Effector CD4-positive, alpha-beta T cell (primary cell): Measurements from ENCODE around the gene ADAM8.
A peak's percentile ranks its signal among the peaks of the same experiment; 100 is the strongest.
"Not testable (repeated sequence)": the region's sequence is repeated elsewhere in the genome, so short reads cannot be mapped to it uniquely, and the experiment has no call there.

Experiments
- DNase-seq: peaks from one replicate; pipeline ENCODE4 v3.0.0-alpha.2; 2020

ADAM8 gene

DNA sequence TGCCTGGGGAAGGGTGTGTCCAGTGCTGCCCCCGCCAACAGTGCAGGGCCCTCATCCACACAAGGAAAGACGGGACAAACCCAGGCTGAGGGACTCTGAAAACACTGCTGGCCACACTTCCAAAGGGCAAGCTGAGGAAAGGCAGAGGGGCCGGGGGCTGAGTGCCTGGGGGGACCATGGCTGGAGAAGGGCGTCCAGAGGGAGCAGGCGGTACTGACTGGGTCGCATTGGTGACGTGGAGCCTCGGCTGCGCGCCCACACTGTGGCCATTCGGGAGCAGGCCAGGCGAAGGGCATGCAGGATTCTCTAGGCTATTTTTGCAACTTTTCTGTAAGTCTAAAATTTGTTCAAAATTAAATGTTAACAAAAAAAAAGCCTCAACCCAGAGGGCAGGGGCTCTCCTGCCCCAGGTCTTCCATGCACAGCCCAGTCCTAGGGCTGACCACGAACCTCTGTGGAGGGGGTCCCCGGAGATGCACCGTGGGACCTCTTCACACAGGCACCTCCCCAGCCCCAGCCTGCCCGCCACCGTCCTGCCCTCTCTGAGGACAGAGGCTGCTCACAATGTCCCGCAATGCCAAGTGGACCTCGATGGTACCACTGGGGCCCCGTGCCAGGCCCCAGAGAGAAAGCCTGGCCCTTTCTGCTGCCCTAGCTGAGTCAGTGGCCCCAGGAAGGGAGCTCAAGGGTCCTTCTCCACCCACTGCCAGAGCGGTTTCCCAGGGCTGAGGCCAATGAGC is 10.4 kb downstream of the ADAM8 start:
- DNase-seq: no peak

DNA sequence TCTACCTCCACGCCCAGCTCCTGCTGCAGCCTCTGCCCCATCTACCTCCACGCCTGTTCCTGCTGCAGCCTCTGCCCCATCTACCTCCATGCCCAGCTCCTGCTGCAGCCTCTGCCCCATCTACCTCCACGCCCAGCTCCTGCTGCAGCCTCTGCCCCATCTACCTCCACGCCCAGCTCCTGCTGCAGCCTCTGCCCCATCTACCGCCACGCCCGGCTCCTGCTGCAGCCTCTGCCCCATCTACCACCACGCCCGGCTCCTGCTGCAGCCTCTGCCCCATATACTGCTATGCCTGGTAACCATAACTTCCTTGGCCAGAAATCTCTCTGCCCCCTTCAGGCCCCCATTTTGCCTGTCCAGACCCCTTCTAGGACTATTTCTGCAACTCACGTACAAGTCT is 11.6 kb downstream of the ADAM8 start:
- not testable (repeated sequence) for DNase-seq

DNA sequence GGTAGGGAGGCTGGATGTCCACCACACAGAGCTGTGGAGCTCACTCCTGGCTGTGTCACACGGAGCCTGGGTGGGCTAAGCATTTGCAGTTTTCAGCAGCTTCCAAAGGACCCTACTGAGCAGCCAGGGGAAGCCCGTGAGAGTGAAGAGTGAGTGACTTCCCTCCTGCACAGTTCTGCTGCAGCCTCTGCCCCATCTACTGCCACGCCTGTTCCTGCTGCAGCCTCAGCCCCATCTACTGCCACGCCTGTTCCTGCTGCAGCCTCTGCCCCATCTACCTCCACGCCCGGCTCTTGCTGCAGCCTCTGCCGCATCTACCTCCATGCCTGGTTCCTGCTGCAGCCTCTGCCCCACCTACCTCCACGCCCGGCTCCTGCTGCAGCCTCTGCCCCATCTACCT is 12.2 kb downstream of the ADAM8 start:
- no peak for DNase-seq

DNA sequence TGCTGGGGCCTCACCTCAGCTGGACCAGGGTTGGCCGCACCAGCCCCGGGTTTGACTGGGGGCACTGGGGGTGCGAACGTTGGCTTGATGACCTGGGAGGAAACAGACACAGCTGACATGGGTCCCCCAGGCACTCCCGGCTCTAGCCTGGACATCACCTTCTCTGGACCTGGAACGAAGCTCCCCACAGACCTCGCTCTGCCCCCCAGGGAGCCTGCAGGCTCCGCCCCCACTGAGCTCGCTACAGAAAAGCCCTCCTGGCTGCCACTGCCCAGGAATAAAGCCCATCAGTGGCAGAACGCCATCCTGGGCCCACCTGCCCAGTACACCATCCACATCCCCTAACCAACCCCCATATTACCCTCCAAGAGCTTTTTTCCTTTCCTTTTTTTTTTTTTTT is 13.0 kb downstream of the ADAM8 start:
- no peak for DNase-seq

DNA sequence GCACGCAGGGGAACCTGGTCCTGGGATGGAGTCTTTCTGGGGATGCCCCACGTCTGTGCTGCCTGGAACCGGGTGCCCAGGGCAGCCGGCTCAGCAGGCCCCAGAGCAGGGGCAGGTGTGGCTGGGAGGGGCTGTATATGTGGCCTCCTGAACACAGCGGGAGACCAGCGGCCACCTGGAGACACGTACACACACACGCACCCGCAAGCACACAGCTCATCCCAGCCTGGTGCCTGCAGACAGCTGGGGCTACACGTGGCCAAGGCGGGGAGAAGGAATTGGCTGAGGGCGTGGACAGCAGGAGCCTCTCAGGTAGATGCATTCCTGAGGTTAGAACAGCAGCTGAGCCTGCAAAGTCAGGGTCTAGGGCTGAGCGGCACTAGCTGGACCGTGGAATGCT is 14.0 kb downstream of the ADAM8 start:
- no peak for DNase-seq

DNA sequence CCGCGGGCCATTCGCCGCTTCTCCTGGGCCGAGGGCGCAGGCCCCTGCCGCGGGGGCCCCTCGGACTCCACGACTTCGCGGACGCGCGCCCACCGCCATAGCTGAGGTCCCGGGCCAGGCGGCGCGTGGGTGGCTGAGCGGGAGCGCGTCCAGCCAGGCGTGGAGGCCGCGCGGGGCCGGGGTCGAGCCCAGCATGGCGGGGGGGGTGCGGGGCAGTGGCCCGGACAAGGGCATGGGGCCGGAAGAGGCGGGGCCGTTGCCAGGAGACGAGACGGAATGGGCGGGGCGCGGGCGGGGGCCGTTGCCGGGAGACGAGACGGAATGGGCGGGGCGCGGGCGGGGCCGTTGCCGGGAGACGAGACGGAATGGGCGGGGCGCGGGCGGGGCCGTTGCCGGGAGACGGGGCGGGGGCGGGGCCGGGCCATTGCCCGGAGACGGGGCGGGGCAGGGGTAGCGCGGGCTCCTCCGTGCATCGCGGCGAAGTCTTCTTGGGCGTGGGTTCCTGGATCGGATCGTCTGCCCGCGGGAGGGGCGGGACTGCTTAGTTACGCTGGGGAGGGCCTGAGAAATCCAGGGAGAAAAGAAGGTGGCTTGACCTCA is 14.8 kb downstream of the ADAM8 start:
- DNase-seq: peak; percentile 79

DNA sequence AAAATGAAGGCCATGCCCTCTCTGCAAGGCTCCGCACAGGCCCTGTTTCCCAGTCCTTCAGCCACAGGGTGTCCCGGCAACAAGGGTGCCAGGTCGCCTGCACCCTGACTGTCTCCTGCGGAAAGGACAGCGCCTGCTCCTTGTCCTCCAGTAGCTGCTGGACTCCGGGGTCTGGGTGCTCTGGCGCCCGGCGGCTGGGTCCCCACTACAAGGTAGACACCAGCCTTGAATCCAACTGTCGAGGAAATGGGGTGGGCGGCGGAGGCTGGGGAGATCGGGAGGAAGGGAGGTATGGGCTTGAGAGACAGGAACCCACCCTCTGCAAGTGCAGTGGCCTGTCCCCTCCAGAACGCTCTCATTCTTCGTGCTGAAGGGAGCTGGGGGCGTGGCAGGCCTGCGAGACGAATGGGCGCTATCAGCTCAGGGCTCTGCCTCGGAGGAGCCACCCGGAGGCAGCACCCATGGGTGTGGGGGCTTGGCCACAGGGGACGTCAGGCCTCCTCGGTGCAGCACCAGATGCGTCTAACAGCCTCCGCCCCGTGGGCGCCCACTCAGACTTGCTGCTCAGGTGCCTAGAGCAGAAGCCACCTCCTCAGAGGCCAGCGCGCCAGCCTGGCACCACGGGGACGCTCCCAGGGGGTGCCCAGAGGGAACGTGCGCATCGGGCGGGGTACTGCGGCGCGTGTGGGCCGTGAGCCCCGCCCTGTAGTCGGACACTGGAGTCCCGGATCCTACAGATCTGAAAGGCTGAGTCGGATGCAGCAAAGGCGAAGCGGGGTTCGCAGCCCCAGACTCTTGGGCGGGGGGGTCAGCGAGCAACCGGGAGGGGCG is 15.6 kb downstream of the ADAM8 start:
- DNase-seq: peak; percentile 70

DNA sequence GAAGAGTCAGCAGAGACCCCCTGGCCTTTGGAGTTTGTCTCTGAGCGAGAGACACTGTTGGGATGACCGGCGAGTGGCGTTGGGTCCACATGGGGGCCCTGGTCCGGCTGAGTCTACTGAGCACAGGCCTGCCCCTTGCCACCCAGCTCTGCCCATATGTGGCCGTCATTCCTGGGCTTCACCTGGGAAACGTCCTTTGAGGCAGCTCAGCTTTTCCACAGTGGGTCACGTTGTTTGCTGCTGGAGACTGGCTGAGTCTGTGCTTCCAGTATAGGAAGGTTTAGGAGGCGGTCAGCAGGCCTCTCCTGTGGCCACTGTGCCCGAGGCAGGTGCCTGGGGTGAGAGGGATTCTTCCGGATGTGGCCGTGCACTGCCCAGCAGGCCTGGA is 17.1 kb downstream of the ADAM8 start:
- no peak for DNase-seq

DNA sequence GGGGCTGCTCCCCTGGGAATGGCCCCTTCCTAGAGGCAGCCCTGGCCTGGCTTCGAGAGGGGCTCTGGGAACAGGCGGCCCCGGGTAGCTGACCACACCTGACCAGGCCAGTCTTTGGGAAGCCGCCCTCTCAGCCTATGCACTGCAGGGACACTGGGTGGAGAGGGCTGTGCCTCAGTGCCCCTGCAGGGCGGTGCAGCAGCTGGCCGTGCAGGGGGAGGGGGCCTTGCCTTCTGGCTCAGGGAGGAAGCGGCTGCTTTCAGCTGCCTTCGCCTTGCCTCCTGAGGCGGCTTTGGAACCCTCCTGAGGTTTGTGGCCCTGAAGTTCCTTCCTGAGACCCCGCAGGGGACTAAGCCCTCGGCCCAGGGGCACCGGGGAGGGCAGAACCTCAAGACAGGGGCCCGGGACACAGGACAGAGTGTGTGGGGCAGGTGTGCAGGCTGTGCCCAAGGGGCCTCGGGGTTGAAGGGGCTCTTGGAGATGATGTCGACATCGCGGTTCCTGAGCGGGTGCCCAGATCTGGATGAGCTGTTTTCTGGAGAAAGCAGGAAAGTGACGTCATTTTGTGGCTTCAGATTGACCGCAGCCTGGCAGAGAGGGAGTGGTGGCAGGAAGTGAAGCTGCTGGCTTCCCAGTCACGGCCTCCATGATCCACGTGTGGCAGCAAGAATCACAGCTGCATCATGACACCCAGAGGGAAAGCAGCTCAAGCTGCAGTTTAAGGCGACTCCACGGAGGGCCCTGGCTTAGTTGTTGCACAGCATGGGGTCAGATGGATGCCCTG is 17.7 kb downstream of the ADAM8 start:
- peak; percentile 78 for DNase-seq

DNA sequence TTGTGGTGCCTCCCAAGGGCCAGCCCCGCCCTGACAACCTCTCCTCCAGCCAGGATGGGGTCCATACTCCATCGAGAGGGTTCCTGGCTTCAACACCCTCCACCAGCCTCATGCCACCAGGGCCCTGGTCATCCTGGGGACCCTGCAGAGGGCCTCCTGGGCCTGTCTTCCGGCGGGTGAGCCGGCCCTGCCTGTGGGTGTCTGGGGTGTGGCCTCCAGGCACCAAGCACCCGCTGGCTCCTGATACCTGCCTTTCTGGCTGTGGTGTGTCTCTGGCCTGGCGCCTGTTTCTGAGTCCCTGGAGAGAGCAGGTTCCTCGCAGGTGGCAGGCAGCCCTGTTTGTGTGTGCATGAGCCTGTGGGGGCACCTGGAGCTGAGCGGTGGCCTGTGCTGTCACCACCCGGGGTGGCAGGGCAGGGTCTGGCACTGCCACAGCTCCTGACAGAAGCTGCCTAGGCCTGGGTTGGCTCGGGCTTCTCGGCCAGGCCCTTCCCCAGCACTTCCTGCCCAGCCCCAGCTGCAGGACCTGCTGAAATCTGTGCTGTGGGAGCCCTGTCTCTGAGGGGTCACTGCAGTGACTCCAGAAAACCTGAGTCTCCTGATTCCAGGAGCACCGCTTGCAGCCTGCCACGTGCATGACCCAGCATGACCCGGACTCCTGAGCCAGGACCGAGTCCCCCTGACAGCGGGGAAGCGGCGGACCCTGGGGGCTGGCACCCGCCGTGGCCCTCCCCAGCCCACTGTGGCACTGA is 18.4 kb downstream of the ADAM8 start:
- DNase-seq: no peak

DNA sequence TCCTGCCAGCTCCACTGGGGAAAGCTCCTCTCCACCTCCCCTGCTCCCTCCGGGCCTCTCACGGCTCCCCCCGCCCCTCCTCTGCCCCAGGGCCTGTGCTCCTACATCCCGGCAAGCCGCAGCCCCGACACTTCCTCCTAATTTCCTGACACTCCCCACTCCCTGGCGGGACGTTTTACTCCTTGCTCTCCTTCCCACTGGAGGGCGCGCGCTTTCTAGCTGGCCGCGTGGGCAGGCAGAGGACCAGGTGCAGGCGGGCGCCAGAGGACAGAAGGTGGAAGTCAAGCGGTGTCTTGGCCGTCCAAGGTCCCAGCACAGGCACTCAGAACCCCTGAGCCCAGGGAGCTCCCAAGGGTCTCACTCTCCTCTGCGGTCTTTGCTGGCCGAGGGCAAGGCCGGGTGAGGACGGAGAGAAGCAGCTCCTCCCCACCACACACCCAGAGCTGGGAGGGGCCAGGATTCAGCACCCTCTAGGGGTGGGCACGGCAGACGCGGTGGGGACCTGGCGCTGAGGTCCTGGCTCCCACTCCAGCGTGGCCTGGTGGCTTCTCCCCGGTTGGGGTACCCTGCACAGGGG is 19.1 kb downstream of the ADAM8 start:
- no peak for DNase-seq

DNA sequence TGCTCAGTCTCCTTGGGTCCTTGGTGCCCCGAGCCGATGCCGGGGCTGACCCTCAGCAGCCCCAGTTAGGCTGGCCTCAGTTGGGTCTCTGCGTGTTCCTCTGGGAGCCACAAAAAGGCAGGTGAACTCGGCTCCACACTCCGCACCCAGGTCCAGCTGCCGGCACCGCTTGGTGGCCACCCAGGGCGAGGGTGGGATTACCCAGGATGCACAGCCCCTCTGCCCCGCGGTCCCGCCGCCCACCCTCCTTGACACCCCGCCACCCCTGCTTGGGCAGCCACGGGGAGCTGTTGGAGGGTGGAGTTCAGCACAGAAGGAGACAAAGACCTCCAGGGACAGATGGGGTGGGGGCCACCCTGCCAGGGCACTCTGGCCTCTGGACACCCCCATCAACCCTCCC is 21.3 kb downstream of the ADAM8 start:
- no peak for DNase-seq

DNA sequence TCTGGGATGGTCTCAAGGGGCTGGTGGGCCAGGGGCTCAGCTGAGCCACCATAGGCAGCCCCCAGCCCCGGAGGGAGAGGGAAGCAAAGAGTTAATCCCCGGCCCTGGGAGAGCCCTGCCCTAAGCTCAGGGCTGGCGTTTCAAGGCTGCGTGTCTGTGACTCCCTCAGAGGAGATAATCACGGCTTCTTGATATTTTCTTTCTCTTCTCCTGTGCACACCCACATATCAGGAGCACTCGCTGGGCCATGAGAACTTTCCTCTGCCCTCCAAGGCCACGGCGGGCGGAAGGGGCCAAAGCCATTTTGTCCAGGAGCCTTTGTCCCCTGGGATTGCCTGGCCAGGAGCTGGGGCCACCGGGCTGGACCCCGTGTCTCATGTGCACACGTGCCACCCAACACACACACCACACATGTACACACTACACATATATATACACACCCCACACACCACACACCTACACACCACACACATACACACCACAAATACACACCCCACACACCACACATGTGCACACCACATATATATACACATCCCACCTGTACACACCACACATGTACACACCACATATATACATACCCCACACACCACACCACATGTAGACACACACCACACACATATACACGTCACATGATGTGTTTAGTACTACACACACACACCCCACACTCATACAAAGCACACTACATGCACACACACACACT is 22.1 kb downstream of the ADAM8 start:
- DNase-seq: no peak

DNA sequence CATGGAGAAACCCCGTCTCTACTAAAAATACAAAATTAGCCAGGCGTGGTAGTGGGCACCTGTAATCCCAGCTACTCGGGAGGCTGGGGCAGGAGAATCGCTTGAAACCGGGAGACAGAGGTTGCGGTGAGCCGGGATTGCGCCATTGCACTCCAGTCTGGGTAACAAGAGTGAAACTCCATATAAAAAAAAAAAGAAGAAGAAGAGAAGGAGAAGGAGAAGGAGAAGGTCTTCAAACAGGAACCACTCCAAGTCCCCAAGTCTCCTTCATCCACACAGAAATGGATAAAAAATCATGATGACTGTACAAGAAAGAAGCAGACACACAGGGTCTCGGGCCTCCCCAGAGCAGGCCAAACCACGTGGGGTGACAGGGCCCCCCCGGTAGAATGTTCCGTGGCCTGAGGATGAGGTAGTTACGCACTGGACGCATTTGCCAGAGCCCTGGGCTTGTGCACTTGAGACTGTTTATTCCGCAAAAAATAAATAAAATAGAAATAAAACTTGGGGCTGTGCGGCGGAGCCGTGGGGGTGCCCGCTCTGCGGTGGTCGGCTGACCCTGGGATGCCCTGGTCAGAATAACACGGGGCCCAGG is 23.2 kb downstream of the ADAM8 start:
- no peak for DNase-seq

DNA sequence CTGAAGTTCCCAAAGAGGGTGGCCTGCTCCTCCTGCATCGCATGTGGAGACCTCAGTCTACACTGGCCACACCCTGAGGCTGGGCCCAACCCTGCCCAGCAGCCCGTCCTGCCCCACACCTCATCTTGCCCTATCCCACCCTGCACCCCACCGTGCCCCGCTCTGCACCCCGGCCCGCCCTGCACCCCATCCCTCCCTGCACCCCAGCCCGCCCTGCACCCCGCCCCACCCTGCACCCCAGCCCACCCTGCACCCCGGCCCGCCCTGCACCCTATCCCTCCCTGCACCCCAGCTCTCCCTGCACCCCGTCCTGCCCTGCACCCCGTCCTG is 24.5 kb downstream of the ADAM8 start:
- DNase-seq: no peak

DNA sequence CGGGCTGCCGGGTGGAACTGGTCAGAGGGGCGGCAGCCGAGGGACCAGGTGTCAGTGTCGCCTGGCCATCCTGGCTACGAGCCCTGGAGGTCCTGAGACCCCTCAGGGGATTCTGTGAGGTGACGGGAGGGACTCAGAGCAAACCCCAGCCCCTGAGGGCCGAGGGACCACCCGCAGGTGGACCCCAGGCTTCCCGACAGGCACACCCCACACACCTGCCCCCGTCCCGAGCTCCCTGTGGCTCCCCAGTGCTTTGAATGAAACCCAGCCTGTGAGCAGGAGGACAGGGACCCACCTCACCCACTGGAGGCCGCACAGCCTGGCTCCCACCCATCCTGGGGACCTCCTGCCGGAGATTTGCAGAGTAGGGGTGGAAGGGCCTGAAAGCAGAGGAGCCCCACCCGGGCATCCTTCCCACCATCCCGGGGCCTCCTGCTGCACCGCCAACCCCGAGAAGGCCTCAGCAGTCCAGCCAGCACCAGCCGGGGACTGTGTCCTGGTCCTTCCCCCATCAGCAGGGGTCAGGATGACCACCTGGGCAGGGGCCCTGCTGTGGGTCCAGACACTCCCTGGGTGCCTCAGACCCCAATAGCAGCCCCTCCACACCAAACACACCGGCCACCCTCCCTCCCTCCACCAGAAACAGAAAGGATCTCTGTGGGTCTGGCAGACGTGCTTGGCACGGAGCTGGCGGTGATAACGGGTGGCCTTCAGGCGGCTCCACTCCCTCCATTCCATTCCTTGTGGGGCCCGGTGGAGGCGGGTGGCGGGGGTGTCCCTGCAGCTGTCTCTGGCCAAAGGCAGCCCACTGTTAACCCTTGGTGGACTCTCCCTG is 25.1 kb downstream of the ADAM8 start:
- no peak for DNase-seq

DNA sequence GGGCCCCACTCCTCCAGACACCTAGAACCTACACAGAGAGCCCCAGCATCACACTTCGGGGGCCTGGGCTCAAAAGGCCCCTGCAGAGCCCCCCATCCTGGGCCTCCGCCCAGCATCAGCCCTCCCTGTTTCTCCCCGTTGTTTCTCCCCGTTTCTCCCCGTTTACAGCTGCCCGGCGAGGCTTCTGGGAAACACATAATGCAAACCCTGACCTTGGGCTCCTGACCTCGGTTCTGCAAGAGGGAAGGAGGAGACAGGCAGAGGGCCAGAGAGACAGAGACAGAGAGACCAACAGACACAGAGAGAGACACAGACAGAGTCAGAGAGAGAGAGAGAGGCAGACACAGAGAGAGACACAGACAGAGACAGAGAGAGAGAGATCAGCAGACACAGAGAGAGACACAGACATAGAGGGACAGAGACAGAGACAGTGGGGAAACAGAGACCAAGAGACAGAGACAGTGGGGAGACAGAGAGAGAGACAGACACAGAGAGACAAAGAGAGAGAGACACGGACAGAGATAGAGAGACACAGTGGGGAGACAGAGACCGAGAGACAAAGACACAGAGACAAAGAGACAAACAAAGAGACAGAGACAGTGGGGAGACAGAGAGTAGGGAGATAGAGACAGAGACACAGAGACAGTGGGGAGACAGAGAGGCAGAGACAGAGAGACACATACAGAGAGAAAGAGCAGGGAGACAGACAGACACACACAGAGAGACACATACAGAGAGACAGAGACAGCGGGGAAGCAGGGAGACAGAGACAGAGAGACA is 26.5 kb downstream of the ADAM8 start:
- no peak for DNase-seq

DNA sequence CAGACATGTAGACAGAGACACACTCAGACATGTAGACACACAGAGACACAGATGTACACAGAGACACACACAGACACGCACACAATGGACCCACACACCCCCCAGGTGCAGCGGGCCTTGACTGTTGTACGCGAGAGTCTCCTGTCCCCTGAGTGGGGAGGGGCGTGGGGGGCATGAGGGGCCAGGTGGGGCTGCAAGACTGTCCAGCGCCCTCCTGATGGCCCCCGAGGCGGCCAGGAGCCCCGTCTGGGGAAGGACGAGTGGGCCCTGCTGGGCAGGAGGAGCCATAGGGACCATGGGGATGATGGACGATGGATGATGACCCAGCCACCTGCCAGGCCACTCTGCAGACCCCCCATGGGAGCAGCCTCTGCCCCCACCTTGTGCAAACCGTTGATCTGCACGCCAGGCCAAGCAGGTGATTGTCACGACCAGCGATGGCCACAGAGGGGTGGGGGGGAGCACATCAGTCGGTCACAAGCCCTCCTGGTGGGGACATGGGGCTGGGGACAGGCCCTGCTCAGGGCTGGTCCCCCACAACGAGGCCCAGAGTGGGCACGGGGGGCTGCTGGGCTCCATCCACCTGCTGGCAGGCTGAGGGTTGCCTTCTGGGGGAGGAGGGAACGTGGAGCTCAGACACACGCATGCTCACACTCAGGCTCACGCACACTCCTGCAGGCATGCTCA is 27.4 kb downstream of the ADAM8 start:
- no peak for DNase-seq

DNA sequence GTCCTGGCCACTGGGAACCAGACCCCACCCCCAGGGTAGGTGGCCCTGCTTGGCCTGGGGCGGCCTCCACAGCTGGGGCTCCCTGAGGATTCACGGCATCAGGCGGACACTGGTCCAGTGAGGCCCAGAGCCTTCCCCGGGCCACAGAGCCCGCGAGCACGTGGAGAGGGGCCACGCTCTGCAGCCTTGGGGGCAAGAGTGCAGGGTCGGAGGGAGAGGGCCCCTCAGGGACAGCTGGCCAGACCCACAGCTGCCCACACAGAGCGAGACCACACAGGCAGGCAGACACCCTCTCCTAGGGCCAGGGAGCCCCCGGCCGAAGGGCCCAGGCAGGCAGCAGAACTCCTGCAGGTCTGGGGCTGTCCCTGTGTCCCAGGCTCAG is 28.3 kb downstream of the ADAM8 start:
- no peak for DNase-seq
